ENCODE results near the gene ELP2.

The ELP2 gene

DNA sequence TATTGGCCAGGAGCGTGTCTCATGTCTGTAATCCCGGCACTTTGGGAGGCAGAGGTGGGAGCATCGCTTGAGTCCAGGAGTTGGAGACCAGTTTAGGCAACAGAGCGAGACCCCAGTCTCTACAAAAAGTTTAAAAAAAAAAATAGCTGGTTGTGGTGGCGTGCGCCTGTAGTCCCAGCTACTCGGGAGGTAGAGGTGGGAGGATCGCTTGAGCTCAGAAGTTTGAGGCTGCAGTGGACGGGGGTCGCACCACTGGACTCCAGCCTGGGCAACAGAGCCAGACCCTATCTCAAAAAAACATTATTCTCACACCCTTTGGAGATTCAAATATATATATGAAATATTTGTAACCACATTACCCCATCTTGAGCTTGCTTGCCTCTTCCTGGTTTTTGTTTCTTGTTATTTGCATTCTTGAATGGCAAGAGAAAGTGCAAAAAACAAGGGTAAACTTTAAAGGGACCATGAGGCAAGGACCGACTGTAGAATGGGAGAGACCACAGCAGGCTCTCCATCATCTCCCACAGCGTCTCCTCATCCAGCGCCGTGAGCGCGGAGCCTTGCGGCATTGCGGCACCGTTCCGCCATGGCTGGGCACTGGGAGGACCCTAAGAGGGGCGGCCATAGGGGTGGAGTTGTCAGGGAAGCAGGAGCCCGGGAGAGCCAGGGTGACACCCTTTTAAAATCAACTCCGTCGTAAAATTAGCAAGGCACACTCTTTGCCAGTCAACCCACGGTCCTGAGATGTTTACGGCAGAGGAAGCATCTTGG lies 1.4 kb downstream of the ELP2 start:
- H3K4me1 ChIP-seq (ENCODE audit: control insufficient read depth in 5 of 5, insufficient read depth in 5 of 5, low read length in 5 of 5): peaks cover 12 to 46% (median 38%) of the 10 kb centered on the region in 5 donors
- peaks cover 0 to 15% (median 8%) of the 10 kb centered on the region in 5 donors for H3K36me3 ChIP-seq (ENCODE audit: control insufficient read depth in 5 of 5, insufficient read depth in 5 of 5, low read length in 5 of 5)
- no peak overlapping the region for H3K27ac ChIP-seq (ENCODE audit: low read depth, low read length)
- peak overlapping the region; percentile 90 to 99 (median 98) for H3K4me3 ChIP-seq (ENCODE audit: low read depth in 1 of 5, low read length in 5 of 5)
- H3K27me3 ChIP-seq (ENCODE audit: control insufficient read depth in 5 of 5, insufficient read depth in 4 of 5, low read length in 5 of 5): no peaks in the 10 kb centered on the region
- peak overlapping the region in 4 of 5 donors; percentile 92 to 98 (median 98) for H3K9ac ChIP-seq (ENCODE audit: low read length in 5 of 5)
- no peaks in the 10 kb centered on the region for H3K9me3 ChIP-seq (ENCODE audit: control insufficient read depth in 5 of 5, low read length in 5 of 5)

DNA sequence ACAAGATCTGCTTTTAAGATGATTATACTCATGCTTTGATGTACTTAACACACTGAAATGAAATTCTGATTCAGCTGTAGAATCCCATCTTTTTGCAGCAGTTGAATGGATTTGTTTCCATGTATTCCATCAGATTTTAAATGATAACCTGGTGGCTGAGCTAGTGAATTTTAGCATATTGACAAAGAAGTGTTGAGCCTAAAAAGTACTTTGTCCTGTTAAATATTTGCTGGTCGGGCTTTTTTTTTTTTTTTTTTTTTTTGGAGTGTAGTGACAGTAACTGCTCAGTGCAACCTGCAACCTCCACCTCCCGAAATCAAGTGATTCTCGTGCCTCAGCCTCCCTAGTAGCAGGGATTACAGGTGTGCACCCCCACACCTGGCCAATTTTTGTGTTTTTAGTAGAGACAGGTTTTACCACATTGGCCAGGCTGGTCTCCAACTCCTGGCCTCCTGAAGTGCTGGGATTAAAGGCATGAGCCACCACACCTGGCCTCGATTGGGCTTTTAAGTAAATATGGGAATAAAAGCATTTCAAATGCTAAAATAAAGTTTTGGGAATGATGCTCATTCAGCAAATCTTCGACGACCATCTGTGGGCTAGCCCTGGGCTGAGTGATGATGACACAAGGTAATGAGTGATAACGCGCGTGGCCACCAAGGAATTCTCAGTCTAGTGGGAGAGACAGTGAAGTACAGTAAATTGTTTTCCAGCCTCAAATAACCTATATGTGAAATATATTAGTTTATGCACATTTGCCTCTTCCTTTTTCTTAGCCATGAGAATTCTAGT lies 2.2 kb downstream of the ELP2 start:
- Histone ChIP-seq H3K27ac (ENCODE audit: low read depth, low read length) (no peak overlapping the region), H3K4me1 (ENCODE audit: control insufficient read depth in 5 of 5, insufficient read depth in 5 of 5, low read length in 5 of 5) (peaks cover 12 to 46% (median 38%) of the 10 kb centered on the region in 5 donors), H3K9ac (ENCODE audit: low read length in 5 of 5) (peak overlapping the region in 1 of 5 donors; percentile 32), H3K4me3 (ENCODE audit: low read depth in 1 of 5, low read length in 5 of 5) (peak overlapping the region in 1 of 5 donors; percentile 13), H3K27me3 (ENCODE audit: control insufficient read depth in 5 of 5, insufficient read depth in 4 of 5, low read length in 5 of 5) (no peaks in the 10 kb centered on the region), H3K36me3 (ENCODE audit: control insufficient read depth in 5 of 5, insufficient read depth in 5 of 5, low read length in 5 of 5) (peaks cover 0 to 17% (median 11%) of the 10 kb centered on the region in 5 donors), H3K9me3 (ENCODE audit: control insufficient read depth in 5 of 5, low read length in 5 of 5) (no peaks in the 10 kb centered on the region)

DNA sequence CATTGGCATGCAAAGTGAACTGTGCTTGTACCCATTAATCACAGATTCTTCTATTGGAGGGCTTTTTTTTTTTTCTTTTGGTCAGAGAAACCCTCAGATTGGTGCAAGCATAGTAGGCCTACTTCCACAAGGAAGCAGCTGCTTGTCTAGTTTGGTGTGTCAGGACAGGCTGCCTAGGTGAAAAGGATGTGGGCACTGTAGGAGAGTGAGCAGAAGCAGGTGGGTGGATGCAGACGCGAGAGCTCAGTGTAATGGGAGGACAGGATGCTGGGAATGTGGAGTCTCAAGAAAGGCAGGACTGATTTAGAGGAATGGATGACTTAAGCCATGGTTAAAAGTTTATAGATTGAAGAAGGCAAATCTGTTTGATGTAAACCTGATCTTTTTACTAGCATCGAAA lies 3.1 kb downstream of the ELP2 start:
- Histone ChIP-seq H3K27ac (ENCODE audit: low read depth, low read length) (no peak overlapping the region), H3K4me3 (ENCODE audit: low read depth in 1 of 5, low read length in 5 of 5) (no peak overlapping the region), H3K9me3 (ENCODE audit: control insufficient read depth in 5 of 5, low read length in 5 of 5) (no peaks in the 10 kb centered on the region), H3K9ac (ENCODE audit: low read length in 5 of 5) (no peak overlapping the region), H3K36me3 (ENCODE audit: control insufficient read depth in 5 of 5, insufficient read depth in 5 of 5, low read length in 5 of 5) (peaks cover 7 to 25% (median 15%) of the 10 kb centered on the region in 5 donors), H3K27me3 (ENCODE audit: control insufficient read depth in 5 of 5, insufficient read depth in 4 of 5, low read length in 5 of 5) (no peaks in the 10 kb centered on the region), H3K4me1 (ENCODE audit: control insufficient read depth in 5 of 5, insufficient read depth in 5 of 5, low read length in 5 of 5) (peaks cover 12 to 44% (median 38%) of the 10 kb centered on the region in 5 donors)

DNA sequence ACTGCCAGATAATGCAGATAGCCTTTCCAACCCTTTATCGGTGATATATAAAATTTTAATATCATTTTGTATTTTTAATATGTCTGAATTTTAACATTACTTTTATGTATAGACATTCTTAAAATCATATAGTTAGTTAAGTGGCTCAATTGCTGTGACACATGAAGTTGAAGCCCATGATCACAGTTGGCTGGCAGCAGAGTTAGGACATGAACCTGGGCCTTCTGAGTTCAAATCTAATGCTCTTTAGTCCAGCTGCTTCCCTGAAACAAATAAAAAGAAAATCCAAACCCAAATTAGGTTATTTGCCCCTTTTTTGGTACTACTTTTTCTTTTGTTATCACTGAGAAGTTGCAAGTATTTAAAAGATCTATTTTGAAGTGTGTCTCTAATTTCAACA lies 5.6 kb downstream of the ELP2 start:
- peaks cover 8 to 27% (median 25%) of the 10 kb centered on the region in 5 donors for H3K4me1 ChIP-seq (ENCODE audit: control insufficient read depth in 5 of 5, insufficient read depth in 5 of 5, low read length in 5 of 5)
- H3K36me3 ChIP-seq (ENCODE audit: control insufficient read depth in 5 of 5, insufficient read depth in 5 of 5, low read length in 5 of 5): peaks cover 24 to 47% (median 29%) of the 10 kb centered on the region in 5 donors
- no peaks in the 10 kb centered on the region for H3K9me3 ChIP-seq (ENCODE audit: control insufficient read depth in 5 of 5, low read length in 5 of 5)

DNA sequence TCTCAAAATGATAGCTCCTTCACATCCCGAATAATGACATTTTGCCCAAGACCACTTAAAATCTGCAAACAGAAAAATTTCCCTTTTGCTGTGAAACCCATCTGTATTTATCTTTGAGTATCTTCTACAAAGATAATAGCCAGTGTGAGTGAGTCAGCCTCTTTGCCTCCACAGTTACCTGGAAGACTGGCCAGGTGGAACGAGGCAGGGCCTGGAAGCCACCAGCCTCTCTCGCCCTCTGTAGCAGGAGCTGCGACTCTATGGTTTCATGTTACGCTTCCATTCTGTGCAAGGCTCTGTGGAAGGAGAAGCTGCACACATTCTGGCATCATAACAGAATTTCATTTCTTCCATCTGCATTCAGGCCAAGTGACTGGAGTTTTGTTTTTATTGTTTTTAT lies 9.5 kb downstream of the ELP2 start:
- Histone ChIP-seq H3K27ac (ENCODE audit: low read depth, low read length) (no peak overlapping the region), H3K36me3 (ENCODE audit: control insufficient read depth in 5 of 5, insufficient read depth in 5 of 5, low read length in 5 of 5) (peaks cover 40 to 74% (median 55%) of the 10 kb centered on the region in 5 donors), H3K27me3 (ENCODE audit: control insufficient read depth in 5 of 5, insufficient read depth in 4 of 5, low read length in 5 of 5) (no peaks in the 10 kb centered on the region), H3K4me3 (ENCODE audit: low read depth in 1 of 5, low read length in 5 of 5) (no peak overlapping the region), H3K9ac (ENCODE audit: low read length in 5 of 5) (no peak overlapping the region), H3K9me3 (ENCODE audit: control insufficient read depth in 5 of 5, low read length in 5 of 5) (no peaks in the 10 kb centered on the region), H3K4me1 (ENCODE audit: control insufficient read depth in 5 of 5, insufficient read depth in 5 of 5, low read length in 5 of 5) (no peaks in the 10 kb centered on the region)

More for the DNA sequence above, 5.6 kb downstream of the ELP2 start:
- Histone ChIP-seq H3K9ac (ENCODE audit: low read length in 5 of 5) (no peak overlapping the region), H3K27ac (ENCODE audit: low read depth, low read length) (no peak overlapping the region), H3K27me3 (ENCODE audit: control insufficient read depth in 5 of 5, insufficient read depth in 4 of 5, low read length in 5 of 5) (no peaks in the 10 kb centered on the region), H3K4me3 (ENCODE audit: low read depth in 1 of 5, low read length in 5 of 5) (no peak overlapping the region)

DNA sequence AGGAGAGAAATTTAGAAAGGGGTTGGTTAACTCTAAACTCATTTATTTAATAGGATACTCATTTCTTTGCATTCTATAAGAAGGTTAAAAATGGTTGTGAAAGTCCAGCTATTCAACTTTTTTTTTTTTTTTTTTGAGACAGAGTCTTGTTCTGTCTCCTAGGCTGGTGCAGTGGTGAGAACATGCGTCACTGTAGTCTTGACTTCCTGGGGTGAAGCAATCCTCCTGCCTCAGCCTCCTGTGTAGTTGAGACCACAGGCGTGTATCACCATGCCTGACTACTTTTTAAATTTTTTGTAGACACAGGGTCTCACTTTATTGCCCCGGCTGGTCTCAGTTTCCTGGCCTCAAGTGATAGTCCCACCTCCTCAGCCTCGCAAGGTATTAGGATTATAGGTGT lies 11.9 kb downstream of the ELP2 start:
- Histone ChIP-seq H3K4me3 (ENCODE audit: low read depth in 1 of 5, low read length in 5 of 5) (no peak overlapping the region), H3K36me3 (ENCODE audit: control insufficient read depth in 5 of 5, insufficient read depth in 5 of 5, low read length in 5 of 5) (peaks cover 62 to 92% (median 72%) of the 10 kb centered on the region in 5 donors), H3K4me1 (ENCODE audit: control insufficient read depth in 5 of 5, insufficient read depth in 5 of 5, low read length in 5 of 5) (no peaks in the 10 kb centered on the region), H3K9ac (ENCODE audit: low read length in 5 of 5) (no peak overlapping the region), H3K9me3 (ENCODE audit: control insufficient read depth in 5 of 5, low read length in 5 of 5) (no peaks in the 10 kb centered on the region), H3K27ac (ENCODE audit: low read depth, low read length) (no peak overlapping the region), H3K27me3 (ENCODE audit: control insufficient read depth in 5 of 5, insufficient read depth in 4 of 5, low read length in 5 of 5) (no peaks in the 10 kb centered on the region)

DNA sequence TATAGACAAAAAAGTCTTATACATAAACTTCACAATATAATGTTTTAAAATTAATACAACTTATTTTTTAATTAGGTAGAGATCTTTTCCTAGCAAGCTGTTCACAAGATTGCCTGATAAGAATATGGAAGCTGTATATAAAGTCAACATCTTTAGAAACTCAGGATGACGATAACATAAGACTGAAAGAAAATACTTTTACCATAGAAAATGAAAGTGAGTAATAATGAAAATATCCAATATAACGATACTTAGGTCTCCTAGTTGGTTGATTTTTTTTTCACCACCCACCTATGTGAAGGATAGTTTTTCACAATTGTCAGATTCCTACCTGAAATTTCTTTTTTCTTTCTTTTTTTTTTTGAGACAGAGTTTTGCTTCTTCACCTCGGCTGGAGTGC lies 13.1 kb downstream of the ELP2 start:
- no peaks in the 10 kb centered on the region for H3K27me3 ChIP-seq (ENCODE audit: control insufficient read depth in 5 of 5, insufficient read depth in 4 of 5, low read length in 5 of 5)
- no peak overlapping the region for H3K9ac ChIP-seq (ENCODE audit: low read length in 5 of 5)
- no peak overlapping the region for H3K4me3 ChIP-seq (ENCODE audit: low read depth in 1 of 5, low read length in 5 of 5)
- no peaks in the 10 kb centered on the region for H3K9me3 ChIP-seq (ENCODE audit: control insufficient read depth in 5 of 5, low read length in 5 of 5)
- no peaks in the 10 kb centered on the region for H3K4me1 ChIP-seq (ENCODE audit: control insufficient read depth in 5 of 5, insufficient read depth in 5 of 5, low read length in 5 of 5)
- H3K36me3 ChIP-seq (ENCODE audit: control insufficient read depth in 5 of 5, insufficient read depth in 5 of 5, low read length in 5 of 5): peaks cover 63 to 94% (median 76%) of the 10 kb centered on the region in 5 donors
- H3K27ac ChIP-seq (ENCODE audit: low read depth, low read length): no peak overlapping the region

DNA sequence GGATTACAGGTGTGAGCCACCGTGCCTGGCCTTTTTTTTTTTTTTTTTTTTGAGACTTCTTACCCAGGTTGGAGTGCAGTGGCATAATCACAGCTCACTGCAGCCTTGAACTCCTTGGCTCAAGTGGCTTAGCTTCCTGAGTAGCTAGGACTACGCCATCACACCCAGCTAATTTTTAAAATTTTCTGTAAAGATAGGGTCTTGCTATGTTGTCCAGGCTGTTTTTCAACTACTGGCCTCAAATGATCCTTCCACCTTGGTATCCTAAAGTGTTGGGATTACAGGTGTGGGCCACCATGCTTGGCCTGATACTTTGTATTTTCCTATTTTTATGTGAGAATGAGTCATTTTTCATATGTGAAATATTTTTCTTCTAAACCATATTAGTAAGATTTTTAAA lies 13.7 kb downstream of the ELP2 start:
- no peak overlapping the region for H3K9ac ChIP-seq (ENCODE audit: low read length in 5 of 5)
- peaks cover 58 to 93% (median 75%) of the 10 kb centered on the region in 5 donors for H3K36me3 ChIP-seq (ENCODE audit: control insufficient read depth in 5 of 5, insufficient read depth in 5 of 5, low read length in 5 of 5)
- H3K4me3 ChIP-seq (ENCODE audit: low read depth in 1 of 5, low read length in 5 of 5): no peak overlapping the region
- H3K9me3 ChIP-seq (ENCODE audit: control insufficient read depth in 5 of 5, low read length in 5 of 5): no peaks in the 10 kb centered on the region
- H3K27me3 ChIP-seq (ENCODE audit: control insufficient read depth in 5 of 5, insufficient read depth in 4 of 5, low read length in 5 of 5): no peaks in the 10 kb centered on the region
- H3K27ac ChIP-seq (ENCODE audit: low read depth, low read length): no peak overlapping the region
- H3K4me1 ChIP-seq (ENCODE audit: control insufficient read depth in 5 of 5, insufficient read depth in 5 of 5, low read length in 5 of 5): no peaks in the 10 kb centered on the region

DNA sequence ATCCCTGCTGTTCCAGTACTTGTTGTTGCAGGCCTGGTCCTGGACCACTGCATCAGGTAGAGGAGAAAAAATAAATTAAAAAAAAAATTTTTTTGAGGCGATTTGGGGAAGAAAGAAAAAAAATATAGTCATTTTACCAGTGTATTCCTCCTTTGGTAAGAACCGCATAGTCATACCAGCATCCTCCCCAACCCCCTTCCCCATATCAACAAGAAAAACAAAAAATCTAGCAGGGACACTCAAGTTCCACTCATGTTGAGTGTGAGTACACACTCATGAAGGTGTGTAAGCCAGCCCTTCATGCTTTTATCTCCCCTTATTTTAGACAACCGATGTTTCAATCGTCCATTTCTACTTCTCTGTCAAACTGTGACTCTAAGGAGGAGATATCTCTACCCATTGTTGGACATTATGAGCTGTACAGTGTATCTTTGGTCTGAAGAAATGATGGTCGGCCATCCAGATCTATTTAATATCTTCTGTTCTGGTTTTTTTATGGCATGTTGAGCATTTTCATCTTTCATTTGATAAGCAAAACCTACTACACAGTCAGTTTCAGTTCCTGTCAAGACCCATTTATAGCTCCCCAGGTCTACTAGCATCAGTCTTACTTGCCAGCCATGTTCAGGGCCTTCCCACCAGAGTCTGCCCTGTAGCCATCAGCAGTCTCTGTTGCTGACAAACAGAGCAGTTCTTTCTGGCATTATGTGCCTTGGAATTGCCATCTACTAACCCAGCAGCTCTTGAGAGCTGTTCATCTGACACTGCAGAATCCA lies 20.0 kb downstream of the ELP2 start:
- peaks cover 52 to 91% (median 82%) of the 10 kb centered on the region in 5 donors for H3K36me3 ChIP-seq (ENCODE audit: control insufficient read depth in 5 of 5, insufficient read depth in 5 of 5, low read length in 5 of 5)
- H3K4me1 ChIP-seq (ENCODE audit: control insufficient read depth in 5 of 5, insufficient read depth in 5 of 5, low read length in 5 of 5): no peaks in the 10 kb centered on the region
- H3K27ac ChIP-seq (ENCODE audit: low read depth, low read length): no peak overlapping the region

More for the DNA sequence above, 20.0 kb downstream of the ELP2 start:
- Histone ChIP-seq H3K4me3 (ENCODE audit: low read depth in 1 of 5, low read length in 5 of 5) (no peak overlapping the region), H3K9me3 (ENCODE audit: control insufficient read depth in 5 of 5, low read length in 5 of 5) (no peaks in the 10 kb centered on the region), H3K27me3 (ENCODE audit: control insufficient read depth in 5 of 5, insufficient read depth in 4 of 5, low read length in 5 of 5) (no peaks in the 10 kb centered on the region), H3K9ac (ENCODE audit: low read length in 5 of 5) (no peak overlapping the region)

Data from subcutaneous abdominal adipose tissue (tissue), 5 donors.